Mesodermal cell (in vitro differentiated cells): ENCODE measurements around the gene SYNPO2.
"Not testable (repeated sequence)": the region's sequence is repeated elsewhere in the genome, so short reads cannot be mapped to it uniquely, and the experiment has no call there.

ENCODE experiments used
- H3K27ac ChIP-seq: 2 replicates; pipeline ENCODE4 v1.7.0; 2013; ENCODE audit warnings: mild to moderate bottlenecking, low read depth, low read length, moderate library complexity; ENCODE audit not compliant: severe bottlenecking
- H3K36me3 ChIP-seq: 2 replicates; pipeline ENCODE4 v1.7.1; 2013; ENCODE audit warnings: mild to moderate bottlenecking, low read length, moderate library complexity; ENCODE audit not compliant: control insufficient read depth, insufficient read depth
- H3K4me1 ChIP-seq: one replicate; pipeline ENCODE4 v1.7.1; 2013; ENCODE audit warnings: mild to moderate bottlenecking, low read length; ENCODE audit not compliant: insufficient read depth, control insufficient read depth, poor library complexity, severe bottlenecking
- H3K4me3 ChIP-seq: 2 replicates; pipeline ENCODE4 v1.7.0; 2013; ENCODE audit warnings: low read length, control low read depth, mild to moderate bottlenecking; ENCODE audit not compliant: insufficient read depth, poor library complexity, severe bottlenecking; ENCODE audit errors: extremely low read depth
- H3K9me3 ChIP-seq: 2 replicates; pipeline ENCODE4 v1.7.1; 2013; ENCODE audit warnings: mild to moderate bottlenecking, low read length, moderate library complexity; ENCODE audit not compliant: control insufficient read depth
- WGBS, 2 experiments: methylation state at CpG; one replicate each; pipeline ENCODE4 v1.1.5; 2013; ENCODE audit warnings: missing lambda C conversion rate in 2 of 2; ENCODE audit not compliant: insufficient coverage in 2 of 2; 5-methylcytosine and 5-hydroxymethylcytosine counted together

Gene SYNPO2

DNA sequence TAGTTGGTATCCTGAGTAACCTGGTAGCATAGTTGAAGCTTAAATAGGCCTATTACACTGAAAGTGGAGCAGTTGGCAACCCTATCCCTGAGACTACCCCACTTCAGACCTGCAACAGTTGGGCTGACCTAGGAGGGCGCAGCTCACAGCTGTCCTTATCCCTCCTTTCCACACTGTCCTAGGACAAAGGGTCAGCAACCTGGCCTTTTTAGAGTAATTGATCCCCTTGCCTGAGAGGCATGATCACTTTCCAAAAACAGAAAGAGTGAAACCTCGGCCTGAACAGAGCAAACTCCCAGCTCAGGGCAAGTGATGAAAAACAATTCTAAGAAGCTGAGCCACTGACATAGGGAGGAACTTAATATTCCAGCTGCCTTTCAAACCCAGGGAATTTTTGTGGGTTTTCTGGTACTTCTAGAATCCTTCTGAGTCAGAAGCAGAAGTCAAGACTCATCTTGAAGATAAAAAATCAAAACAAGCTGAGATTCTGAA is 152.1 kb downstream of the SYNPO2 start:
- H3K36me3 ChIP-seq: no peaks in the 10 kb centered on the region
- H3K4me1 ChIP-seq: peaks cover 18% of the 10 kb centered on the region
- H3K4me3 ChIP-seq: no peak overlapping the region
- WGBS, 2 experiments: 64 to 88% methylated on average over 1 to 2 of the region's 2 CpGs
- H3K27ac ChIP-seq: no peak overlapping the region
- no peaks in the 10 kb centered on the region for H3K9me3 ChIP-seq

DNA sequence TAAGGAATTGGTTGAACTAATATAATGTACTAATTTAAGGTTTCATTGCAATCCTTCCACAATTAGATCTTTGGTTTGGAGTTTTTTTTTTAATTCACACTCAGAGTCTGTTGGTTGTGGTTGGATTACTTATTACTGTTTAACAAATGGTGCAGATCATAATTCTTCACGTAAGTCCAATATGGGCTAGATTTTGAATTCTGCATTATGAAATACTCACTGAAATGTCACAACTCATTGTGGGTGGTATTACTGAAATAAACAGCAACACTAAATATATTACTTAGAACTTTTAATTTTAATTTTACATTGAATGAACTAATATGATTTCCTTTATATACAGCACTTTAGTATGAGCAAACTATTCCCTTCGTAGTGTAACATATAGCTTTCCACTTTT is 152.7 kb downstream of the SYNPO2 start:
- WGBS, 2 experiments: no CpG with 5 or more reads among the region's 2 CpGs
- Histone ChIP-seq H3K4me3 (no peak overlapping the region), H3K9me3 (no peaks in the 10 kb centered on the region), H3K4me1 (peaks cover 18% of the 10 kb centered on the region), H3K36me3 (no peaks in the 10 kb centered on the region), H3K27ac (no peak overlapping the region)

DNA sequence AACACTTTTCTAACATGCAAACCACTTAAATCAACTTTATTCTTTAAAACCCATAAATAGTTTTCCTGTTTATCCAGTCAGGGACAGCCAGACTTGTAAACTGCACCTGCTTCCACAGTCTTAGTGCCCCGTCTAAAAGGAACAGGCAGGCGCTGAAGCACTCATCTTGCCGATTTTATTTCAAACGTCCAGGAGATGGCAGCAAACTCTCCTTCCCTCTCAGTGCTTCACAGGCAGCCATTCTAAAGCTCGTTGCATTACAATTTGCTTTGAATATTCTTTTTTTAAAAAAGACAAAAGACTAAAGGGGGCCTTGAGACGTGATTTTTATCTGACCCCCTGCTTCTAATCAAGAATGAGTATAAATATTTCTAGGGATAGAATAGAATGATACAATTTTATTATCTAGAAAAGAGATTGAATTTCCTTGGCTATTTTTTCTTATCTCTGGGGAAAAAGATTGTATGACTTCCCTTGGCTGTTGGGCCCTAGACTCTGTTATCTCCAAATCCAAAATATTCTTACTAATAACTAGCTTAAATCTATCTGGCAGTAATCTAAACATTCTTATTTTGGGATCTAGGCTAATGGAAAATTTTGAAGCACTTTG is 153.4 kb downstream of the SYNPO2 start:
- Histone ChIP-seq H3K27ac (no peak overlapping the region), H3K4me3 (no peak overlapping the region), H3K36me3 (no peaks in the 10 kb centered on the region), H3K4me1 (peaks cover 18% of the 10 kb centered on the region), H3K9me3 (no peaks in the 10 kb centered on the region)
- WGBS, 2 experiments: 3 to 7% methylated on average over 3 to 4 of the region's 6 CpGs

DNA sequence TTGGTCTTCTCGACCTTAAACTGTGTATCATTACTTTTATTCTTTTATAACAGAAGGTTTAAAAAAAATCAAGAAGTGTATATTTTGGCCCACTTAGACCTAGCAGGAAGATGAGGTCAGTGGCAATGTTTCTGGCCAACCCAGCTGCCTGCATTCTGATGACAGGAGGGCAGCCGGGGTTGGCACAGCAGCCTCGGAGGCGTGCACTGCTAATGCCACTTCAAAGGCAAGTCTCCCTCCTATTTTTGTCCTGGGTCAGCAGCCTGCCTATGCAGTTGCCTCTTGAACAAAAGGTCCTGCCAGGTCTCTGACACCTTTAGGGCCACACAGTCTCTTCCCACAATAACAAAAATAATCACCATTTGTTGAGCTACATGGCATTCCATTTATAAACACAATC is 157.6 kb downstream of the SYNPO2 start:
- Histone ChIP-seq H3K9me3 (no peaks in the 10 kb centered on the region), H3K4me3 (no peak overlapping the region), H3K27ac (no peak overlapping the region), H3K4me1 (peaks cover 3% of the 10 kb centered on the region), H3K36me3 (no peaks in the 10 kb centered on the region)
- WGBS, 2 experiments: 78 to 87% methylated on average over 3 of the region's 4 CpGs

DNA sequence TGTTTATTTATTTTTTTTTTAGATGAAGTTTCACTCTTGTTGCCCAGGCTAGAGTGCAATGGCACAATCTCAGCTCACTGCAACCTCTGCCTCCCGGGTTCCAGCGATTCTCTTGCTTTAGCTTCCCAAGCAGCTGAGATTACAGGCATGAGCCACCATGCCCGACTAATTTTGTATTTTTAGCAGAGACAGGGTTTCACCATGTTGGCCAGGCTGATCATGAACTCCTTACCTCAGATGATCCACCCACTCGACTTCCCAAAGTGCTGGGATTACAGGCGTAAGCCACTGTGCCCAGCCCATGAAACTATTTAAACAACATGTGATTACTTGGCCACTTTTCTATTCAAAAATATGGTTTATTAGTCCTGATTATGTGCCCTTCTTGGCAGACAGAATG is 158.4 kb downstream of the SYNPO2 start:
- H3K4me1 ChIP-seq, H3K36me3 ChIP-seq, H3K4me3 ChIP-seq, H3K27ac ChIP-seq, H3K9me3 ChIP-seq: not testable (repeated sequence)
- WGBS, 2 experiments: 87 to 90% methylated on average over 3 to 5 of the region's 5 CpGs

DNA sequence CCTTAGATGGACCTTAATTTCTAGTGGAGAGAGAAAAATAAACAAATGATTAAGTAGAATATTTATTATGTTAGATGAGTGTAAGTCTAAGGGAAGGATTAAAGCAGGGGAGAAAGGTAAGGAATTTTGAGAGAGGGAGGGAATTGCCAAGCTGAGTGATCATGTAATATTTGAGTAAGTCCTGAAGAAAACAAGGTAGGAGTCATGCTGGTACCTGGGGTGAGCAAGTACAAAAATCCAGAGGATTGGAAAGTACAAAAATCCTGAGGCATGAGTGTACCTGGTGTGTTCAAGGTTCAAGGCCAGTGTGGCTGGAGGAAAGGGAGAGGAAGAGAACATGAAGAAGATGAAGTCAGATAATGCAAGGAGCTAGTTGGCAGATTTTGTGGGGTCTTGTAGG is 159.8 kb downstream of the SYNPO2 start:
- H3K4me1 ChIP-seq: no peaks in the 10 kb centered on the region
- no peak overlapping the region for H3K4me3 ChIP-seq
- H3K27ac ChIP-seq: no peak overlapping the region
- no peaks in the 10 kb centered on the region for H3K9me3 ChIP-seq
- no peaks in the 10 kb centered on the region for H3K36me3 ChIP-seq

DNA sequence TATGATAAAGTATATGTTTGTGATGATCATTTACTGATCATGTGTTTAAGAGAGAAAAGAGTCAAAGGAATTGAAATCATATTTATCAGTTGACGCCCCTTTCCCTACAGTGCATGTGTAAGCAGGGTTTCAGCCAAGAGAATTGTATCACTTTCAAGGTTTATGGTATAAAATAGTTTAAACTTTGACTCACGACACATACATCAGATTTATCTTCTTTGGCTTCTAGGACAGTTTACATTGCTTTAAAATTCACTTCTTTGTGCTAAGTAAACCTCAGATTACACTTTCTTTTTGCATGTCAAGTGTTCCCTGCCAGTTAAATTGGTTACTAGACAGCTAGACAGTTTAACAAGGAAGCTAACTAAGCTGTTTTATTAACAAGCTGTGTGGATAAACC is 160.7 kb downstream of the SYNPO2 start:
- Histone ChIP-seq H3K27ac (no peak overlapping the region), H3K4me1 (no peaks in the 10 kb centered on the region), H3K36me3 (no peaks in the 10 kb centered on the region), H3K9me3 (no peaks in the 10 kb centered on the region), H3K4me3 (no peak overlapping the region)
- 60 to 100% methylated on average over 1 of the region's 2 CpGs for WGBS, 2 experiments

DNA sequence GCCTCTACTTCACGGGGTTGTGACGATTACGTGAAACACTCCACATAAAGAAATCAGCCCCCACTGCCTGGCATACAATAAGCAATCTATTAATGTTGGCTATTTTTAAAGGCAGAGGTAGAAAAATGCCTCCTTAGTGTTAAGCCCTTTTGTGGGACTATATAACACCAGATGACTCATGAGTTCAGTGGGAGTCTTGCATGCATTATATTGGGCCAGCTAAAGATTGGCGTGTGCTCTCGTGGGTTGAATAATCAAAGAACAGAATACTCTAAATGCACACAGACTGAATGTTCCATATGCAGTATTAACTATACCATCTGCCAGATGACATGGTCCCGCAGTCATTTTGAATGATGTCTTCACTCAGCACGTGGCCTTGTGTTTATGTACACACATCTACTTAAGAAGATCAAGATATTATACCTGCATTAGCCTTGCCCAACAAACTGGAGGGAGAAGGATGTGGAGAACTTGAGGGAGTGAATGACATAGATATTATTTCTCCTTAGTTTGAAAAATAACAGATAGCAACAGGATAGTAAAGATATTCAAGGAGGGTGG is 162.0 kb downstream of the SYNPO2 start:
- Histone ChIP-seq H3K9me3 (no peaks in the 10 kb centered on the region), H3K36me3 (no peaks in the 10 kb centered on the region), H3K27ac (no peak overlapping the region), H3K4me3 (no peak overlapping the region), H3K4me1 (no peaks in the 10 kb centered on the region)
- WGBS, 2 experiments: 93 to 100% methylated on average over 1 to 3 of the region's 7 CpGs

DNA sequence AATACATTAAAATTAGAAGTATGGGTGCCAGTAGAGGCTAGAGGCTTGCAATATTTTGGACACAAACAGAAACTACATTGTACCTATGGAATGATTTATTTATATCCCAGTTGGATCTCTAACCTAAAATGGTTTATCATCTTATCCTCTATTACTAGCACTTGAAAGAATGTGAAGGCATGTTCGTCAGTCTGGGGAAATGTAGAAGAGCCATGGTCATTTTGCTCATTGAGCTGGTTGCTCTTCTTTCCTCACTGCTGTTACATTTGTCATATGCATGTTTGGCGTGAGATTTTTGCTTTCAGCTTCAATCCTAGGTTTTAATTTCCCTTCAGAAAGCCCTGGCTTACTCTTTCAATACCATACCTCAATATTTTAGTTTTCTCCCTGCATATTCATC is 164.6 kb downstream of the SYNPO2 start:
- Histone ChIP-seq H3K4me3 (no peak overlapping the region), H3K27ac (no peak overlapping the region), H3K36me3 (no peaks in the 10 kb centered on the region), H3K9me3 (no peaks in the 10 kb centered on the region), H3K4me1 (no peaks in the 10 kb centered on the region)
- WGBS, 2 experiments: 83 to 100% methylated on average over 1 to 2 of the region's 2 CpGs

DNA sequence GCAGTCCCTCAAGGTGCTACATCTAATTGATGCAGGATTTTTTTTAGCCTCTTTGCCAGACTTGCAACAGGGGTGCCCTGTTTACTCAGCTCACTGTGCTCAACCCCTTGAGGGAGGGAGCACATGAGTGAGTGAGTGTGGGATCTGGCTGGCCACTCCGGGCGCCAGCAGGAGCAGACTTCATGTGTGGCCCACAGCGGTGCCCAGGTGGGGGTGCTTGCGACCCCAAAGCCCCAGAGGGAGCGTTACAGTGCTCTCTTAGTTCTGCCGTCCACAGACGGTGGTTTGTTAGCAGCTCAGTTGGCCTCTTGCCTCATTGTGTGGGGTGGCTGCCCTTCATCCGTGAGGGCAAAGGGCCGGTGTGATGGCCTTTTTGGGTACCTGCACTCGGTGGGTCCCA is 165.3 kb downstream of the SYNPO2 start:
- H3K4me3 ChIP-seq: no peak overlapping the region
- 90 to 100% methylated on average over 9 of the region's 10 CpGs for WGBS, 2 experiments
- H3K27ac ChIP-seq: no peak overlapping the region
- no peaks in the 10 kb centered on the region for H3K4me1 ChIP-seq
- no peaks in the 10 kb centered on the region for H3K9me3 ChIP-seq
- H3K36me3 ChIP-seq: no peaks in the 10 kb centered on the region

DNA sequence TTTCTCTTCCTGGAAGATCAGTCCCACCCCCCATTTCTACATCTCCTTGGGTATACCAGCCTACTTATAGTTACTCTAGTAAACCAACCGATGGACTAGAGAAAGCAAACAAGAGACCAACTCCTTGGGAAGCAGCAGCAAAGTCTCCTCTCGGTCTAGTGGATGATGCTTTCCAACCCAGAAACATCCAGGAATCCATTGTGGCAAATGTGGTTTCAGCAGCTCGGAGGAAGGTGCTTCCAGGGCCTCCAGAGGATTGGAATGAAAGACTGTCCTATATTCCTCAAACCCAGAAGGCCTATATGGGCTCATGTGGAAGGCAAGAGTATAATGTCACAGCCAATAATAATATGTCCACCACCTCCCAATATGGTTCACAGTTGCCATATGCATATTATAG is 168.8 kb downstream of the SYNPO2 start:
- WGBS, 2 experiments: 87 to 93% methylated on average over 2 to 3 of the region's 3 CpGs
- Histone ChIP-seq H3K4me1 (no peaks in the 10 kb centered on the region), H3K27ac (no peak overlapping the region), H3K36me3 (no peaks in the 10 kb centered on the region), H3K9me3 (no peaks in the 10 kb centered on the region), H3K4me3 (no peak overlapping the region)
